ENCODE data around the gene FEN1.

Gene FEN1

GRCh38 chr11:61805146-61805545 is 12.4 kb downstream of the FEN1 start:
- TF ChIP-seq CTCF (IDR thresholded peaks at IDR 0.05) = no peak

GRCh38 chr11:61806785-61807184 is 14.1 kb downstream of the FEN1 start:
- no peak for TF ChIP-seq CTCF (IDR thresholded peaks at IDR 0.05)

GRCh38 chr11:61810671-61811175 is 18.0 kb downstream of the FEN1 start:
- TF ChIP-seq CTCF (IDR thresholded peaks at IDR 0.05) = no peak

- TF ChIP-seq CTCF (IDR thresholded peaks at IDR 0.05) = no peak
Measured at GRCh38 chr11:61811831-61812230, 19.1 kb downstream of the FEN1 start.

GRCh38 chr11:61812736-61813411 is 20.2 kb downstream of the FEN1 start:
- TF ChIP-seq CTCF (IDR thresholded peaks at IDR 0.05) = no peak

GRCh38 chr11:61814247-61814957 is 21.7 kb downstream of the FEN1 start:
- TF ChIP-seq CTCF (IDR thresholded peaks at IDR 0.05) = no peak

- TF ChIP-seq CTCF (IDR thresholded peaks at IDR 0.05) = no peak
Measured at GRCh38 chr11:61814958-61815789, 22.5 kb downstream of the FEN1 start.
